Mononuclear cell (primary cell): ENCODE results near the gene WFDC2. TPM values are rescaled to one million over a fixed set of nuclear protein-coding genes. Genes with fewer than 3 reads are reported as not detected.

Source experiments
- total RNA-seq: library from RNA; depleted of rRNA; stranded (reverse); fragments of >200 nt; gene quantifications from one replicate; pipeline ENCODE4 v1.2.3, GENCODE V29; 2012

WFDC2 gene
- total RNA-seq, 1 donor: not detected

Other genes with a start within 250 kb of the WFDC2 start
- gene SEMG2, start 248.4 kb upstream of the WFDC2 start, total RNA-seq: not detected
- 0.63 TPM for gene SLPI, start 215.2 kb upstream of the WFDC2 start, total RNA-seq
- not detected for gene RBPJL, start 162.9 kb upstream of the WFDC2 start, total RNA-seq
- not detected for gene MATN4, start 161.5 kb upstream of the WFDC2 start, total RNA-seq
- gene SDC4, start 121.3 kb upstream of the WFDC2 start, total RNA-seq: 17.1 TPM
- gene SYS1, start 106.6 kb upstream of the WFDC2 start, total RNA-seq: 63.8 TPM
- gene TP53TG5, start 91.4 kb upstream of the WFDC2 start, total RNA-seq: under 0.01 TPM
- gene DBNDD2, start 61.5 kb upstream of the WFDC2 start, total RNA-seq: 6.6 TPM
- gene PIGT, start 53.6 kb upstream of the WFDC2 start, total RNA-seq: 57.9 TPM
- gene SPINT3, start 45.9 kb downstream of the WFDC2 start, total RNA-seq: not detected
- gene WFDC6, start 69.7 kb downstream of the WFDC2 start, total RNA-seq: not detected
- gene EPPIN, start 77.6 kb downstream of the WFDC2 start, total RNA-seq: not detected
- gene WFDC8, start 109.5 kb downstream of the WFDC2 start, total RNA-seq: not detected
- not detected for gene WFDC10A, start 160.0 kb downstream of the WFDC2 start, total RNA-seq
- not detected for gene WFDC9, start 161.5 kb downstream of the WFDC2 start, total RNA-seq
- gene WFDC11, start 200.5 kb downstream of the WFDC2 start, total RNA-seq: not detected
- gene WFDC13, start 232.3 kb downstream of the WFDC2 start, total RNA-seq: not detected
- not detected for gene WFDC10B, start 235.3 kb downstream of the WFDC2 start, total RNA-seq